Liver (tissue), 9 donors: ENCODE results near the gene SLC41A1. TPM values are rescaled to one million over a fixed set of nuclear protein-coding genes. Genes with fewer than 3 reads are reported as not detected.

Source experiments
- DNase-seq: peaks from one replicate; pipeline ENCODE4 v3.0.0-alpha.2; 2017; ENCODE audit warnings: low spot score
- H3K27ac ChIP-seq, 2 donors: one replicate each; pipeline ENCODE4 v1.7.0; 2013; ENCODE audit warnings: inconsistent platforms in 2 of 2, low read length in 2 of 2, control low read depth in 1 of 2, low read depth in 1 of 2, mild to moderate bottlenecking in 1 of 2
- H3K27me3 ChIP-seq, 4 donors: one replicate each; pipeline versions ENCODE4 v1.6.1 to v1.7.0; 2013; ENCODE audit warnings: low read length in 3 of 4, inconsistent platforms in 1 of 4, mild to moderate bottlenecking in 1 of 4, moderate library complexity in 1 of 4; ENCODE audit not compliant: control insufficient read depth in 4 of 4, insufficient read depth in 4 of 4
- H3K36me3 ChIP-seq, 4 donors: one replicate each; pipeline versions ENCODE4 v1.6.1 to v1.7.0; 2013; ENCODE audit warnings: low read length in 3 of 4, mild to moderate bottlenecking in 3 of 4, low read depth in 1 of 4, moderate library complexity in 1 of 4; ENCODE audit not compliant: control insufficient read depth in 4 of 4, insufficient read depth in 3 of 4
- H3K4me1 ChIP-seq, 4 donors: one replicate each; pipeline versions ENCODE4 v1.6.1 to v1.7.0; 2013; ENCODE audit warnings: low read length in 3 of 4, mild to moderate bottlenecking in 3 of 4, moderate library complexity in 1 of 4; ENCODE audit not compliant: control insufficient read depth in 4 of 4, insufficient read depth in 4 of 4
- H3K4me3 ChIP-seq, 3 donors: one replicate each; pipeline versions ENCODE4 v1.6.1 to v1.7.0; 2013; ENCODE audit warnings: low read length in 3 of 3, control low read depth in 1 of 3, low read depth in 1 of 3, mild to moderate bottlenecking in 1 of 3
- H3K9ac ChIP-seq, 2 donors: one replicate each; pipeline ENCODE4 v1.7.0; 2013; ENCODE audit warnings: low read length in 2 of 2, mild to moderate bottlenecking in 2 of 2, moderate library complexity in 2 of 2, control low read depth in 1 of 2, low read depth in 1 of 2
- H3K9me3 ChIP-seq, 4 donors: one replicate each; pipeline versions ENCODE4 v1.6.1 to v1.7.0; 2013; ENCODE audit warnings: low read length in 3 of 4; ENCODE audit not compliant: control insufficient read depth in 4 of 4
- CTCF ChIP-seq: fragments of 150-350 bp; IDR thresholded peaks from 2 replicates; pipeline ENCODE4 v1.5.1; 2017; ENCODE audit warnings: improper control_type of control experiment, low read depth, low read length; ENCODE audit not compliant: missing input control
- EGR1 ChIP-seq, 2 donors: IDR thresholded peaks; 2 replicates each; pipeline ENCODE4 v1.6.1; 2016 to 2018; ENCODE audit warnings: antibody characterized with exemption in 2 of 2, low read depth in 2 of 2
- FOXA2 ChIP-seq: IDR thresholded peaks from 2 replicates; pipeline ENCODE4 v1.6.1; 2016; ENCODE audit warnings: antibody characterized with exemption
- GABPA ChIP-seq, 2 donors: IDR thresholded peaks in 1 of 2; conservative IDR thresholded peaks in 1 of 2; 2 replicates each; pipeline ENCODE4 v1.6.1; 2016; ENCODE audit warnings: antibody characterized with exemption in 2 of 2, mild to moderate bottlenecking in 1 of 2, moderate library complexity in 1 of 2
- HNF4A ChIP-seq, 2 donors: conservative IDR thresholded peaks; 2 replicates each; pipeline ENCODE4 v1.6.1; 2016; ENCODE audit warnings: antibody characterized with exemption in 2 of 2, mild to moderate bottlenecking in 2 of 2
- HNF4G ChIP-seq: IDR thresholded peaks from 2 replicates; pipeline ENCODE4 v1.6.1; 2016; ENCODE audit warnings: antibody characterized with exemption
- JUND ChIP-seq, 2 donors: IDR thresholded peaks; 2 replicates each; pipeline ENCODE4 v1.6.1; 2016; ENCODE audit warnings: antibody characterized with exemption in 2 of 2
- MAX ChIP-seq: IDR thresholded peaks from 2 replicates; pipeline ENCODE4 v1.6.1; 2016; ENCODE audit warnings: antibody characterized with exemption
- NR2F2 ChIP-seq: IDR thresholded peaks from 2 replicates; pipeline ENCODE4 v1.6.1; 2016; ENCODE audit warnings: antibody characterized with exemption
- REST ChIP-seq: IDR thresholded peaks from 2 replicates; pipeline ENCODE4 v1.6.1; 2016; ENCODE audit warnings: antibody characterized with exemption, mild to moderate bottlenecking
- RXRA ChIP-seq, 2 donors: IDR thresholded peaks; 2 replicates each; pipeline ENCODE4 v1.6.1; 2017 to 2018; ENCODE audit warnings: antibody characterized with exemption in 2 of 2, mild to moderate bottlenecking in 1 of 2
- SP1 ChIP-seq: IDR thresholded peaks from 2 replicates; pipeline ENCODE4 v1.6.1; 2018; ENCODE audit warnings: antibody characterized with exemption, mild to moderate bottlenecking
- TAF1 ChIP-seq: conservative IDR thresholded peaks from 2 replicates; pipeline ENCODE4 v1.6.1; 2016; ENCODE audit warnings: antibody characterized with exemption, mild to moderate bottlenecking
- ZBTB33 ChIP-seq: IDR thresholded peaks from 2 replicates; pipeline ENCODE4 v1.6.1; 2016; ENCODE audit warnings: antibody characterized with exemption
- WGBS: extraction: QIAGEN DNeasy Blood & Tissue Kit; methylation state at CpG from one replicate; pipeline ENCODE4 v1.1.7; 2013; 5-methylcytosine and 5-hydroxymethylcytosine counted together
- polyA plus RNA-seq, 2 donors: library from polyadenylated mRNA; stranded (reverse) in 1 of 2; unstranded in 1 of 2; fragments of 200-250 nt in 1 of 2; fragments of >200 nt in 1 of 2; fragmentation: Nextera tagmentation in 1 of 2; extraction: Ambion mirVana in 1 of 2; gene quantifications; one replicate each; pipeline versions ENCODE4 v1.2.1 to v1.2.3, GENCODE V29; 2013 to 2015
- total RNA-seq, 2 donors: library from RNA; depleted of rRNA; stranded (reverse); fragments of >200 nt; gene quantifications; one replicate each; pipeline ENCODE4 v1.2.3, GENCODE V29; 2014
- donor health status: healthy.
- donor health status: healthy.
- donor health status: healthy.
- donor health status: healthy.
- donor health status: healthy.

The SLC41A1 gene
- total and polyA plus RNA-seq, 4 donors, result 2.6 to 9.1 (median 4.1) TPM

GRCh38 chr1:205787287-205787916 is 25.6 kb downstream of the SLC41A1 start (continued):
- TF ChIP-seq RXRA (IDR thresholded peaks at IDR 0.05), result no peak

GRCh38 chr1:205786601-205787000 is 26.4 kb downstream of the SLC41A1 start:
- TF ChIP-seq SP1, result no peak
- TF ChIP-seq GABPA (IDR thresholded peaks at IDR 0.05 in 1 of 2, conservative IDR thresholded peaks at IDR 0.05 in 1 of 2), result no peak
- TF ChIP-seq MAX, result no peak
- no peak for TF ChIP-seq NR2F2
- TF ChIP-seq CTCF, result no peak
- no peak for TF ChIP-seq FOXA2
- no peak for TF ChIP-seq HNF4A (conservative IDR thresholded peaks at IDR 0.05)
- no peak for TF ChIP-seq ZBTB33
- no peak for TF ChIP-seq RXRA (IDR thresholded peaks at IDR 0.05)
- no peak for TF ChIP-seq REST
- TF ChIP-seq JUND (IDR thresholded peaks at IDR 0.05), result no peak
- TF ChIP-seq TAF1, result no peak
- DNase-seq, result no peak
- H3K27me3 ChIP-seq, result no peaks in the 10 kb centered on the region
- no peak overlapping the region for H3K4me3 ChIP-seq
- no peak overlapping the region for H3K9ac ChIP-seq
- WGBS, result 59% methylated on average over 4 of the region's 4 CpGs
- H3K27ac ChIP-seq, result no peak overlapping the region
- H3K4me1 ChIP-seq, result peaks cover 0 to 7% (median under 1%) of the 10 kb centered on the region in 4 donors
- no peaks in the 10 kb centered on the region for H3K36me3 ChIP-seq
- H3K9me3 ChIP-seq, result no peaks in the 10 kb centered on the region

GRCh38 chr1:205785446-205785845 is 27.6 kb downstream of the SLC41A1 start:
- 96% methylated on average over 9 of the region's 9 CpGs for WGBS
- no peak for DNase-seq
- H3K27me3 ChIP-seq, result no peaks in the 10 kb centered on the region
- no peaks in the 10 kb centered on the region for H3K9me3 ChIP-seq
- H3K36me3 ChIP-seq, result no peaks in the 10 kb centered on the region
- no peak overlapping the region for H3K9ac ChIP-seq
- no peak for TF ChIP-seq SP1
- no peak for TF ChIP-seq GABPA (IDR thresholded peaks at IDR 0.05 in 1 of 2, conservative IDR thresholded peaks at IDR 0.05 in 1 of 2)
- TF ChIP-seq EGR1 (IDR thresholded peaks at IDR 0.05; ENCODE audit: low read depth in 2 of 2), result no peak
- TF ChIP-seq HNF4G, result no peak
- no peak for TF ChIP-seq CTCF
- H3K4me1 ChIP-seq, result peaks cover 0 to 7% (median under 1%) of the 10 kb centered on the region in 4 donors
- no peak overlapping the region for H3K27ac ChIP-seq
- no peak overlapping the region for H3K4me3 ChIP-seq
